ENCODE measurements around the gene TPM3. TPM values are rescaled to one million over a fixed set of nuclear protein-coding genes. Genes with fewer than 3 reads are reported as not detected.

Gene TPM3
- total RNA-seq, 1 donor from 2014 or later = 364 TPM

GRCh38 chr1:154171880-154172279, 20.0 kb downstream of the TPM3 start:
- H3K27me3 Mint-ChIP-seq (ENCODE audit: low read depth) = no peaks in the 10 kb centered on the region
- H3K9me3 Mint-ChIP-seq = no peaks in the 10 kb centered on the region
- no peak for DNase-seq (ENCODE audit: low read depth, low spot score)
- no peak overlapping the region for H3K4me3 Mint-ChIP-seq
- peaks cover 21% of the 10 kb centered on the region for H3K36me3 Mint-ChIP-seq (ENCODE audit: low read depth)
- TF ChIP-seq, protein P1, sequence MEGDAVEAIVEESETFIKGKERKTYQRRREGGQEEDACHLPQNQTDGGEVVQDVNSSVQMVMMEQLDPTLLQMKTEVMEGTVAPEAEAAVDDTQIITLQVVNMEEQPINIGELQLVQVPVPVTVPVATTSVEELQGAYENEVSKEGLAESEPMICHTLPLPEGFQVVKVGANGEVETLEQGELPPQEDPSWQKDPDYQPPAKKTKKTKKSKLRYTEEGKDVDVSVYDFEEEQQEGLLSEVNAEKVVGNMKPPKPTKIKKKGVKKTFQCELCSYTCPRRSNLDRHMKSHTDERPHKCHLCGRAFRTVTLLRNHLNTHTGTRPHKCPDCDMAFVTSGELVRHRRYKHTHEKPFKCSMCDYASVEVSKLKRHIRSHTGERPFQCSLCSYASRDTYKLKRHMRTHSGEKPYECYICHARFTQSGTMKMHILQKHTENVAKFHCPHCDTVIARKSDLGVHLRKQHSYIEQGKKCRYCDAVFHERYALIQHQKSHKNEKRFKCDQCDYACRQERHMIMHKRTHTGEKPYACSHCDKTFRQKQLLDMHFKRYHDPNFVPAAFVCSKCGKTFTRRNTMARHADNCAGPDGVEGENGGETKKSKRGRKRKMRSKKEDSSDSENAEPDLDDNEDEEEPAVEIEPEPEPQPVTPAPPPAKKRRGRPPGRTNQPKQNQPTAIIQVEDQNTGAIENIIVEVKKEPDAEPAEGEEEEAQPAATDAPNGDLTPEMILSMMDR (conservative IDR thresholded peaks at IDR 0.05) = no peak
- H3K4me1 Mint-ChIP-seq = peaks cover 5% of the 10 kb centered on the region
- no peak overlapping the region for H3K27ac Mint-ChIP-seq (ENCODE audit: unreplicated experiment)

DNA sequence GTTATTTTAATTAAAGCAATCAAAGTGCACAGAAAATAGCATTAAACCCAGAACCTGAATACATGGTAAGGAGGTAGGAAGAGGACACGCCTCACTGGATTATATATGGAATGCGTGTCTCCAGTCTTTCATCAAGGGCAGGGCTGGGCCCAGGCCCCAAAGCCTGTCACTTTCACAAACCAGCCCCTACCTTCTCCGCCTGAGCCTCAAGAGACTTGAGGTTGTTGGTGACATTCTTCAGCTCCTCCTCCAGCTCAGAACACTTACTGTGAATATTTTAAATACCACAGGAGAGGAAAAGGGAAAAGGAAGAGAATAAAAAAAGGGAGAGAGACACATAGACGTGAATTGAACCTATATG, 20.7 kb downstream of the TPM3 start:
- Mint-ChIP-seq H3K36me3 (ENCODE audit: low read depth) (peaks cover 22% of the 10 kb centered on the region), H3K4me1 (peaks cover 5% of the 10 kb centered on the region), H3K9me3 (no peaks in the 10 kb centered on the region), H3K4me3 (no peak overlapping the region), H3K27ac (ENCODE audit: unreplicated experiment) (no peak overlapping the region), H3K27me3 (ENCODE audit: low read depth) (no peaks in the 10 kb centered on the region)
- no peak for DNase-seq (ENCODE audit: low read depth, low spot score)
- TF ChIP-seq, protein P1 (conservative IDR thresholded peaks at IDR 0.05) = no peak

GRCh38 chr1:154170547-154171222, 21.2 kb downstream of the TPM3 start:
- peaks cover 5% of the 10 kb centered on the region for H3K4me1 Mint-ChIP-seq
- no peak overlapping the region for H3K4me3 Mint-ChIP-seq
- no peak overlapping the region for H3K27ac Mint-ChIP-seq (ENCODE audit: unreplicated experiment)
- H3K9me3 Mint-ChIP-seq = no peaks in the 10 kb centered on the region
- H3K36me3 Mint-ChIP-seq (ENCODE audit: low read depth) = peaks cover 27% of the 10 kb centered on the region
- no peak for DNase-seq (ENCODE audit: low read depth, low spot score)
- TF ChIP-seq, protein P1 (conservative IDR thresholded peaks at IDR 0.05) = no peak
- H3K27me3 Mint-ChIP-seq (ENCODE audit: low read depth) = no peaks in the 10 kb centered on the region

- no peak overlapping the region for H3K27ac Mint-ChIP-seq (ENCODE audit: unreplicated experiment)
- H3K9me3 Mint-ChIP-seq = no peaks in the 10 kb centered on the region
- TF ChIP-seq, protein P1 (conservative IDR thresholded peaks at IDR 0.05) = no peak
- DNase-seq (ENCODE audit: low read depth, low spot score) = no peak
- no peak overlapping the region for H3K4me3 Mint-ChIP-seq
- H3K36me3 Mint-ChIP-seq (ENCODE audit: low read depth) = peaks cover 44% of the 10 kb centered on the region
- no peaks in the 10 kb centered on the region for H3K27me3 Mint-ChIP-seq (ENCODE audit: low read depth)
- H3K4me1 Mint-ChIP-seq = peaks cover 5% of the 10 kb centered on the region
These were observed 24.4 kb downstream of the TPM3 start for GRCh38 chr1:154167461-154167860.

DNA sequence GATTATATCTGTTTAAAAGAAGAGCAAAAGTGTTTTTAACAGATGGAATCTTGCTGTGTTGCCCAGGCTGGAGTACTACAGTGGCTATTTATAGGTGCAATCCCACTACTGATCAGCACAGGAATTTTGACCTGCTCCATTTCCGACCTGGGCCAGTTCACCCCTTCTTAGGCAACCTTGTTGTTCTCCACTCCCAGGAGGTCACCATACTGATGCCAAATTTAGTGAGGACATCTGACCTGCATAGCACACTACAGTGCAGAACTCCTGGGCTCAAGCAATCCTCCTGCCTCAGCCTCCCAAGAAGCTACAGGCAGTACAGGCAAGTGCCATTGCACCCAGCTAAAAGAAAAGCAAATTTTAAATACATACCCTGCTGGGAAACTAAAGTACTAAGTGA, 25.7 kb downstream of the TPM3 start:
- H3K36me3 Mint-ChIP-seq (ENCODE audit: low read depth) = peaks cover 36% of the 10 kb centered on the region
- H3K27me3 Mint-ChIP-seq (ENCODE audit: low read depth) = no peaks in the 10 kb centered on the region
- no peak overlapping the region for H3K27ac Mint-ChIP-seq (ENCODE audit: unreplicated experiment)
- DNase-seq (ENCODE audit: low read depth, low spot score) = no peak
- no peak overlapping the region for H3K4me3 Mint-ChIP-seq
- H3K4me1 Mint-ChIP-seq = peaks cover 5% of the 10 kb centered on the region
- TF ChIP-seq, protein P1 (conservative IDR thresholded peaks at IDR 0.05) = no peak
- no peaks in the 10 kb centered on the region for H3K9me3 Mint-ChIP-seq

Data from neural crest cell (in vitro differentiated cells).